ENCODE data around the gene TCEA2.

The TCEA2 gene

GRCh38 chr20:64076061-64076997 lies 13.3 kb downstream of the TCEA2 start:
- no peak overlapping the region for H2AFZ ChIP-seq (ENCODE audit: low read length)
- H3K4me3 ChIP-seq (ENCODE audit: low read length, poor library complexity, severe bottlenecking) = no peak overlapping the region
- H3K9me3 ChIP-seq (ENCODE audit: insufficient read depth, low read depth, low read length) = no peaks in the 10 kb centered on the region
- no peak for TF ChIP-seq CTCF (conservative IDR thresholded peaks at IDR 0.05; ENCODE audit: low read length)
- TF ChIP-seq EZH2phosphoT487 (IDR thresholded peaks at IDR 0.05; ENCODE audit: borderline replicate concordance) = no peak
- peak overlapping the region; percentile 98 for H3K4me2 ChIP-seq (ENCODE audit: low read depth, low read length, poor library complexity, severe bottlenecking)
- H4K20me1 ChIP-seq (ENCODE audit: insufficient read depth, low read length, poor library complexity, severe bottlenecking) = no peaks in the 10 kb centered on the region
- H3K9ac ChIP-seq (ENCODE audit: low read depth, low read length, poor library complexity, severe bottlenecking) = peak overlapping the region; percentile 86
- H3K4me1 ChIP-seq (ENCODE audit: insufficient read depth, low read length, poor library complexity, severe bottlenecking) = peaks cover 27% of the 10 kb centered on the region
- peaks cover 12% of the 10 kb centered on the region for H3F3A ChIP-seq (ENCODE audit: low read depth)
- 0 out of 2 replicates have a peak, but pooled peaks cover 11% of the 10 kb centered on the region for H3K79me2 ChIP-seq (ENCODE audit: insufficient read depth, low read length)
- no peaks in the 10 kb centered on the region for H3K27me3 ChIP-seq (ENCODE audit: insufficient read depth, low read length, poor library complexity, severe bottlenecking)
- no peaks in the 10 kb centered on the region for H3K9me2 ChIP-seq (replicated peaks; ENCODE audit: low read depth, low read length)
- no peaks in the 10 kb centered on the region for H3K36me3 ChIP-seq (ENCODE audit: insufficient read depth, low read length)

GRCh38 chr20:64077094-64077493 lies 14.1 kb downstream of the TCEA2 start:
- peak overlapping the region; percentile 83 for H3K4me3 ChIP-seq (ENCODE audit: low read length, poor library complexity, severe bottlenecking)

GRCh38 chr20:64077541-64077875 lies 14.5 kb downstream of the TCEA2 start:
- Histone ChIP-seq H3K79me2 (ENCODE audit: insufficient read depth, low read length) (0 out of 2 replicates have a peak, but pooled peaks cover 11% of the 10 kb centered on the region), H3K4me2 (ENCODE audit: low read depth, low read length, poor library complexity, severe bottlenecking) (peak overlapping the region; percentile 98), H3K27me3 (ENCODE audit: insufficient read depth, low read length, poor library complexity, severe bottlenecking) (no peaks in the 10 kb centered on the region), H3K9me3 (ENCODE audit: insufficient read depth, low read depth, low read length) (no peaks in the 10 kb centered on the region), H3K9ac (ENCODE audit: low read depth, low read length, poor library complexity, severe bottlenecking) (peak overlapping the region; percentile 86), H3K4me3 (ENCODE audit: low read length, poor library complexity, severe bottlenecking) (peak overlapping the region; percentile 83), H3K36me3 (ENCODE audit: insufficient read depth, low read length) (no peaks in the 10 kb centered on the region), H3K9me2 (replicated peaks; ENCODE audit: low read depth, low read length) (no peaks in the 10 kb centered on the region), H3K4me1 (ENCODE audit: insufficient read depth, low read length, poor library complexity, severe bottlenecking) (peaks cover 33% of the 10 kb centered on the region), H3F3A (ENCODE audit: low read depth) (peaks cover 20% of the 10 kb centered on the region), H4K20me1 (ENCODE audit: insufficient read depth, low read length, poor library complexity, severe bottlenecking) (no peaks in the 10 kb centered on the region), H2AFZ (ENCODE audit: low read length) (no peak overlapping the region)
- TF ChIP-seq CTCF (conservative IDR thresholded peaks at IDR 0.05; ENCODE audit: low read length) = no peak

More at GRCh38 chr20:64077094-64077493, 14.1 kb downstream of the TCEA2 start:
- H3K9me3 ChIP-seq (ENCODE audit: insufficient read depth, low read depth, low read length) = no peaks in the 10 kb centered on the region
- H4K20me1 ChIP-seq (ENCODE audit: insufficient read depth, low read length, poor library complexity, severe bottlenecking) = no peaks in the 10 kb centered on the region
- H3K4me2 ChIP-seq (ENCODE audit: low read depth, low read length, poor library complexity, severe bottlenecking) = peak overlapping the region; percentile 98
- no peaks in the 10 kb centered on the region for H3K36me3 ChIP-seq (ENCODE audit: insufficient read depth, low read length)
- no peak for TF ChIP-seq CTCF (conservative IDR thresholded peaks at IDR 0.05; ENCODE audit: low read length)
- TF ChIP-seq EZH2phosphoT487 (IDR thresholded peaks at IDR 0.05; ENCODE audit: borderline replicate concordance) = no peak
- peak overlapping the region; percentile 86 for H3K9ac ChIP-seq (ENCODE audit: low read depth, low read length, poor library complexity, severe bottlenecking)
- H3K4me1 ChIP-seq (ENCODE audit: insufficient read depth, low read length, poor library complexity, severe bottlenecking) = peaks cover 29% of the 10 kb centered on the region
- no peaks in the 10 kb centered on the region for H3K9me2 ChIP-seq (replicated peaks; ENCODE audit: low read depth, low read length)
- H3F3A ChIP-seq (ENCODE audit: low read depth) = peaks cover 19% of the 10 kb centered on the region
- no peaks in the 10 kb centered on the region for H3K27me3 ChIP-seq (ENCODE audit: insufficient read depth, low read length, poor library complexity, severe bottlenecking)
- H3K79me2 ChIP-seq (ENCODE audit: insufficient read depth, low read length) = 0 out of 2 replicates have a peak, but pooled peaks cover 11% of the 10 kb centered on the region
- H2AFZ ChIP-seq (ENCODE audit: low read length) = no peak overlapping the region
